HG03342 (cell line): ENCODE measurements around the gene BCAS3.
"Not testable (repeated sequence)": the region's sequence is repeated elsewhere in the genome, so short reads cannot be mapped to it uniquely, and the experiment has no call there.

Experiments
- ATAC-seq: cut with Tn5 transposase; IDR thresholded peaks from one replicate; pipeline ENCODE4 v1.9.1; 2021; ENCODE audit warnings: mild to moderate bottlenecking, moderate library complexity; ENCODE audit not compliant: unreplicated experiment

BCAS3 gene

GRCh38 chr17:61237275-61237674, 559.6 kb downstream of the BCAS3 start:
- no peak for ATAC-seq

GRCh38 chr17:61238455-61238933, 560.8 kb downstream of the BCAS3 start:
- no peak for ATAC-seq

- no peak for ATAC-seq
These were observed 561.7 kb downstream of the BCAS3 start for GRCh38 chr17:61239327-61239726.

GRCh38 chr17:61239953-61240352, 562.3 kb downstream of the BCAS3 start:
- no peak for ATAC-seq

GRCh38 chr17:61240851-61241468, 563.3 kb downstream of the BCAS3 start:
- ATAC-seq, result no peak

- ATAC-seq, result not testable (repeated sequence)
These were observed 567.3 kb downstream of the BCAS3 start for GRCh38 chr17:61244988-61245387.

- no peak for ATAC-seq
These were observed 568.1 kb downstream of the BCAS3 start for GRCh38 chr17:61245706-61246135.

- ATAC-seq, result no peak
These were observed 569.8 kb downstream of the BCAS3 start for GRCh38 chr17:61247439-61247838.

GRCh38 chr17:61248399-61248798, 570.7 kb downstream of the BCAS3 start:
- no peak for ATAC-seq

GRCh38 chr17:61249649-61250299, 572.1 kb downstream of the BCAS3 start:
- ATAC-seq, result no peak

- no peak for ATAC-seq
These were observed 572.8 kb downstream of the BCAS3 start for GRCh38 chr17:61250335-61250890.

- ATAC-seq, result no peak
These were observed 574.6 kb downstream of the BCAS3 start for GRCh38 chr17:61251939-61252865.

- ATAC-seq, result no peak
These were observed 575.7 kb downstream of the BCAS3 start for GRCh38 chr17:61253362-61253761.

GRCh38 chr17:61253937-61254574, 576.4 kb downstream of the BCAS3 start:
- ATAC-seq, result no peak

GRCh38 chr17:61254904-61255303, 577.3 kb downstream of the BCAS3 start:
- no peak for ATAC-seq

- ATAC-seq, result no peak
These were observed 578.0 kb downstream of the BCAS3 start for GRCh38 chr17:61255647-61256046.

- no peak for ATAC-seq
These were observed 581.7 kb downstream of the BCAS3 start for GRCh38 chr17:61259360-61259759.

- ATAC-seq, result no peak
These were observed 582.6 kb downstream of the BCAS3 start for GRCh38 chr17:61260071-61260797.

- no peak for ATAC-seq
These were observed 583.5 kb downstream of the BCAS3 start for GRCh38 chr17:61261001-61261637.

- ATAC-seq, result no peak
These were observed 587.7 kb downstream of the BCAS3 start for GRCh38 chr17:61265397-61265796.
